SK-N-SH (cell line): ENCODE measurements around the gene KNTC1. TPM values are rescaled to one million over a fixed set of nuclear protein-coding genes. Genes with fewer than 3 reads are reported as not detected.

Experiments
- CTCF ChIA-PET: fragments of 300-600, 350-600 bp; formaldehyde crosslinking; extraction: SDS; loops from one replicate; lab custom pipeline; 2021; lab: Yijun Ruan, JAX
- POLR2A ChIA-PET: fragments of 350-600 bp; sonication (Branson Sonifier 250); formaldehyde crosslinking; extraction: SDS; loops from one replicate; lab custom pipeline; 2020; ENCODE audit warnings: antibody characterized with exemption, inconsistent platforms; lab: Yijun Ruan, JAX
- DNase-seq: peaks from one replicate; pipeline ENCODE4 v3.0.0; 2012
- H2AFZ ChIP-seq: fragments of 200-600 bp; sonication (generic); 2 replicates; pipeline ENCODE4 v1.8.1; 2016; ENCODE audit warnings: antibody characterized with exemption, mild to moderate bottlenecking, low read depth
- H3F3A ChIP-seq: fragments of 200-600 bp; sonication (generic); replicated peaks from 2 replicates; pipeline ENCODE3; 2016; ENCODE audit warnings: antibody characterized with exemption, mild to moderate bottlenecking; ENCODE audit not compliant: insufficient read depth
- H3K27ac ChIP-seq, 2 experiments: fragments of 200-500 bp in 1 of 2; fragments of 200-600 bp in 1 of 2; sonication (Bioruptor generic) in 1 of 2; sonication (generic), shearing (Covaris generic) in 1 of 2; 2 replicates each; pipeline versions ENCODE4 v1.5.1 to v1.6.1; 2014 to 2016; ENCODE audit warnings: low read depth in 2 of 2, inconsistent platforms in 1 of 2, low read length in 1 of 2, mild to moderate bottlenecking in 1 of 2, mixed read lengths in 1 of 2
- H3K27me3 ChIP-seq: fragments of 200-600 bp; sonication (generic), shearing (Covaris generic); 2 replicates; pipeline ENCODE4 v1.6.1; 2016; ENCODE audit warnings: mixed run types; ENCODE audit not compliant: insufficient read depth
- H3K36me3 ChIP-seq, 2 experiments: fragments of 200-500 bp in 1 of 2; fragments of 200-600 bp in 1 of 2; sonication (Bioruptor generic) in 1 of 2; sonication (generic) in 1 of 2; replicated peaks in 1 of 2; 2 replicates each; pipeline versions ENCODE3 to v1.5.1; 2014 to 2016; ENCODE audit warnings: low read length in 1 of 2, mild to moderate bottlenecking in 1 of 2; ENCODE audit not compliant: insufficient read depth in 2 of 2, control insufficient read depth in 1 of 2
- H3K4me1 ChIP-seq, 2 experiments: fragments of 200-500 bp in 1 of 2; fragments of 200-600 bp in 1 of 2; sonication (Bioruptor generic) in 1 of 2; sonication (generic), shearing (Covaris generic) in 1 of 2; 2 replicates each; pipeline versions ENCODE4 v1.5.1 to v1.6.1; 2014 to 2016; ENCODE audit warnings: low read depth in 1 of 2, low read length in 1 of 2, mixed run types in 1 of 2; ENCODE audit not compliant: insufficient read depth in 2 of 2, control insufficient read depth in 1 of 2
- H3K4me2 ChIP-seq: fragments of 200-600 bp; sonication (generic), shearing (Covaris generic); 2 replicates; pipeline ENCODE4 v1.6.1; 2017; ENCODE audit warnings: mixed run types
- H3K4me3 ChIP-seq, 2 experiments: fragments of 200-500 bp in 1 of 2; fragments of 200-600 bp in 1 of 2; sonication (Bioruptor generic) in 1 of 2; sonication (generic), shearing (Covaris generic) in 1 of 2; 2 replicates each; pipeline versions ENCODE4 v1.5.1 to v1.8.1; 2014 to 2016; ENCODE audit warnings: low read depth in 2 of 2, inconsistent platforms in 1 of 2, low read length in 1 of 2, mild to moderate bottlenecking in 1 of 2, mixed read lengths in 1 of 2, moderate library complexity in 1 of 2
- H3K79me2 ChIP-seq: fragments of 200-600 bp; sonication (generic); 2 replicates; pipeline ENCODE4 v1.8.1; 2017; ENCODE audit warnings: mild to moderate bottlenecking; ENCODE audit not compliant: insufficient read depth
- H3K9ac ChIP-seq: fragments of 200-600 bp; sonication (generic); 2 replicates; pipeline ENCODE4 v1.6.1; 2017; ENCODE audit warnings: mixed run types
- H3K9me2 ChIP-seq: fragments of 200-600 bp; sonication (generic); 2 replicates; pipeline ENCODE4 v1.6.1; 2017; ENCODE audit warnings: mixed run types
- H3K9me3 ChIP-seq: fragments of 200-600 bp; sonication (generic); 2 replicates; pipeline ENCODE4 v1.6.1; 2017; ENCODE audit warnings: mixed run types, mild to moderate bottlenecking, moderate library complexity
- H4K20me1 ChIP-seq: fragments of 200-600 bp; sonication (generic); 2 replicates; pipeline ENCODE4 v1.6.1; 2017; ENCODE audit warnings: mild to moderate bottlenecking, mixed run types; ENCODE audit not compliant: insufficient read depth
- JUND ChIP-seq: IDR thresholded peaks from 2 replicates; pipeline ENCODE4 v1.4.0; 2012
- MXI1 ChIP-seq: IDR thresholded peaks from 2 replicates; pipeline ENCODE4 v1.6.1; 2012; ENCODE audit warnings: mild to moderate bottlenecking, low read depth, low read length, improper control_type of control experiment
- NRF1 ChIP-seq: IDR thresholded peaks from 2 replicates; pipeline ENCODE4 v1.6.1; 2012; ENCODE audit warnings: low read depth, mild to moderate bottlenecking, low read length
- RCOR1 ChIP-seq: fragments of 150-350 bp; IDR thresholded peaks from 2 replicates; pipeline ENCODE4 v1.6.1; 2017; ENCODE audit warnings: antibody characterized with exemption, low read length
- SIN3A ChIP-seq: IDR thresholded peaks from 2 replicates; pipeline ENCODE4 v1.6.1; 2012; ENCODE audit warnings: low read depth, mild to moderate bottlenecking, low read length, moderate library complexity, borderline replicate concordance
- TAF1 ChIP-seq: IDR thresholded peaks from 2 replicates; pipeline ENCODE4 v1.6.1; 2012; ENCODE audit warnings: low read depth, mild to moderate bottlenecking, low read length, moderate library complexity, borderline replicate concordance
- TEAD4 ChIP-seq: IDR thresholded peaks from 2 replicates; pipeline ENCODE4 v1.4.0; 2012; ENCODE audit warnings: mild to moderate bottlenecking, borderline replicate concordance; ENCODE audit not compliant: insufficient read depth
- WGBS: methylation state at CpG from one replicate; pipeline ENCODE4 v1.1.6; 2017; ENCODE audit warnings: low lambda C conversion rate; 5-methylcytosine and 5-hydroxymethylcytosine counted together
- polyA plus RNA-seq, 3 experiments: library from polyadenylated mRNA; depleted of rRNA; stranded (reverse); fragments of >200 nt; gene quantifications; 2 replicates each; pipeline ENCODE4 v1.2.3, GENCODE V29; 2012

Gene KNTC1
- polyA plus RNA-seq, 1 of the 3 experiments (the other 2 are of a cell fraction): 13.2 TPM

DNA sequence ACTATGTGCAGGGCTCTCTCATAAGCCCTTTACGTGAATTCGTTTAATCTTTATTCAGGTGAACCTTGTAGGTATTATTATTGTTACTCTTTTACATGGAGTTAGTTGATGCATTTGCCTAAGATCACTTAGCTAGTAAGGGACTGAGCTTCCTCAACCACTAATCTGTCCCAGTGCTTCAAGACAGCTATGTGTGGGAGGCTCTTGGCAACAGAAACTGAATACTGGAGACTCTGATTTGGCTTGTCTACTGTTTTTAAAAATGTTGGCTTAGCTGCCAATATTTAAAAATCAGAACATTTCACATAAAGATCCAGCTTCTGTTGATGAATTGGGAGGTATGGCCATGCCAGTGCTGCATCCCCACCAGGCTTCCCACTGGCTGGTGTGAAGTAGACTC is 6.8 kb downstream of the KNTC1 start:
- TF ChIP-seq TAF1 (no peak), JUND (no peak)
- H3K4me1 ChIP-seq: no peaks in the 10 kb centered on the region
- H3F3A ChIP-seq: peaks cover 4% of the 10 kb centered on the region
- H3K36me3 ChIP-seq: peaks cover 8 to 35% of the 10 kb centered on the region in 2 experiments
- peaks cover 50% of the 10 kb centered on the region for H3K79me2 ChIP-seq
- H3K9me2 ChIP-seq: no peaks in the 10 kb centered on the region
- no peak overlapping the region for H3K27ac ChIP-seq
- H4K20me1 ChIP-seq: no peaks in the 10 kb centered on the region
- no peaks in the 10 kb centered on the region for H3K9me3 ChIP-seq
- no peaks in the 10 kb centered on the region for H3K27me3 ChIP-seq
- H2AFZ ChIP-seq: no peak overlapping the region
- no peak overlapping the region for H3K4me2 ChIP-seq
- ChIA-PET POLR2A (no interaction called here), CTCF (interaction anchor here (1.0 kb wide), 1 partner anchor 24 kb away, joined by 3 read pairs; no protein-coding TSS in a partner anchor)
- DNase-seq: no peak
- 94% methylated on average over 2 of the region's 2 CpGs for WGBS
- no peak overlapping the region for H3K4me3 ChIP-seq
- H3K9ac ChIP-seq: no peak overlapping the region

DNA sequence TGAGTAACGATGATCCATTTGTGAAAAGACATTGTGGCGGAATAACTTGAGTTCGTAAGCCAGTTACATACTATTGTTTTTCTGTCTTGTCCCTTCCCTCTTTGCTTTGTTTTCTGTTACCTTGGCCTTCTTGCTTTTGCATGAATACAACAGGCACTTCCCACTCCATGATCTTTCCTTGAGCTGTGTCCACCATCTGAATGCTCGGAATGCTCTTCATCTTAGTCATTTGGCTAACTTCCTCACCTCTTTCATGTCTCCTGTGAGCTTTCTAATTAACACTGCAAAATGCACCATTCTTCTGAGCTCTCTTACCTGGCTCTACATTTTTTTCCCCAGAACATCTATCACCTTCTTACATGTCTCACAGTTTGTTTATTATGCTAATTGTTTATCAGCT is 10.0 kb downstream of the KNTC1 start:
- CTCF ChIA-PET: interaction anchor here (0.5 to 1.1 kb wide), 2 partner anchors 13 kb away, joined by 3 read pairs; no protein-coding TSS in a partner anchor
- 96% methylated on average over 4 of the region's 4 CpGs for WGBS
- no peaks in the 10 kb centered on the region for H3K4me1 ChIP-seq
- DNase-seq: no peak
- no peak overlapping the region for H3K4me2 ChIP-seq
- POLR2A ChIA-PET: interaction anchor here (0.9 kb wide), 1 partner anchor 10 kb away, joined by 3 read pairs; the partner anchor contains the start of gene RSRC2
- peaks cover 9% of the 10 kb centered on the region for H3F3A ChIP-seq
- peaks cover 21% of the 10 kb centered on the region; the same call in 1 of the 2 replicates for H3K79me2 ChIP-seq
- H3K27me3 ChIP-seq: no peaks in the 10 kb centered on the region
- H3K4me3 ChIP-seq: no peak overlapping the region
- no peak for TF ChIP-seq SIN3A
- H3K36me3 ChIP-seq: peaks cover 3 to 33% of the 10 kb centered on the region in 2 experiments
- no peak overlapping the region for H3K27ac ChIP-seq
- no peaks in the 10 kb centered on the region for H3K9me3 ChIP-seq
- H4K20me1 ChIP-seq: no peaks in the 10 kb centered on the region
- H3K9me2 ChIP-seq: no peaks in the 10 kb centered on the region
- H2AFZ ChIP-seq: no peak overlapping the region
- H3K9ac ChIP-seq: no peak overlapping the region

GRCh38 chr12:122538496-122538895 is 11.4 kb downstream of the KNTC1 start:
- DNase-seq: no peak
- Histone ChIP-seq H3K27ac (no peak overlapping the region), H3K4me2 (no peak overlapping the region), H3K36me3 (peaks cover 3 to 42% of the 10 kb centered on the region in 2 experiments), H2AFZ (no peak overlapping the region), H3K27me3 (no peaks in the 10 kb centered on the region), H3K9ac (no peak overlapping the region), H4K20me1 (no peaks in the 10 kb centered on the region), H3K4me1 (no peaks in the 10 kb centered on the region), H3K4me3 (no peak overlapping the region), H3K9me3 (no peaks in the 10 kb centered on the region), H3K9me2 (no peaks in the 10 kb centered on the region), H3K79me2 (peaks cover 11% of the 10 kb centered on the region; the same call in 1 of the 2 replicates), H3F3A (peaks cover 9% of the 10 kb centered on the region)
- 97% methylated on average over 5 of the region's 5 CpGs for WGBS
- CTCF ChIA-PET: interaction anchor here (1.0 to 2.2 kb wide), 2 partner anchors 25 to 139 kb away, joined by 4 to 6 read pairs; no protein-coding TSS in a partner anchor
- TF ChIP-seq TEAD4 (no peak), NRF1 (no peak), RCOR1 (no peak), MXI1 (no peak)
- POLR2A ChIA-PET: no interaction called here
